GM12865 (cell line): ENCODE results near the gene GPR153.
A peak's percentile ranks its signal among the peaks of the same experiment; 100 is the strongest.

Experiments
- DNase-seq: peaks from one replicate; pipeline ENCODE4 v3.0.0; 2010; ENCODE audit warnings: low read depth
- H3K4me3 ChIP-seq: 2 replicates; pipeline ENCODE4 v1.5.1; 2011; ENCODE audit warnings: mild to moderate bottlenecking, low read depth, low read length, control low read depth
- CTCF ChIP-seq: IDR thresholded peaks from 2 replicates; pipeline ENCODE4 v1.5.1; 2011; ENCODE audit warnings: low read length, control low read depth, low read depth, inconsistent platforms; ENCODE audit not compliant: insufficient read depth; ENCODE audit errors: missing control alignments

The GPR153 gene

GRCh38 chr1:6245869-6246496, 14.9 kb downstream of the GPR153 start:
- peak overlapping the region; percentile 37 for H3K4me3 ChIP-seq
- no peak for TF ChIP-seq CTCF
- peak; percentile 63 for DNase-seq

- DNase-seq = peak; percentile 87
- peak overlapping the region; percentile 37 for H3K4me3 ChIP-seq
- TF ChIP-seq CTCF = peak; percentile 92
These were observed 15.6 kb downstream of the GPR153 start for GRCh38 chr1:6245086-6245868.

- no peak overlapping the region for H3K4me3 ChIP-seq
- TF ChIP-seq CTCF = no peak
- DNase-seq = no peak
These were observed 16.4 kb downstream of the GPR153 start for GRCh38 chr1:6244401-6245049.

- H3K4me3 ChIP-seq = no peak within 1 kb of the TSS
These were observed 16.9 kb downstream of the GPR153 start, which contains the start of gene HES3 for GRCh38 chr1:6243993-6244392. TSS of gene HES3 (plus strand) at chr1:6244179. CDS start at chr1:6244366, 187 bp downstream.

GRCh38 chr1:6243053-6243834, 17.7 kb downstream of the GPR153 start:
- TF ChIP-seq CTCF = no peak
- H3K4me3 ChIP-seq = no peak overlapping the region
- DNase-seq = no peak

More at GRCh38 chr1:6243993-6244392, 16.9 kb downstream of the GPR153 start, which contains the start of gene HES3:
- TF ChIP-seq CTCF = no peak
- no peak for DNase-seq

- TF ChIP-seq CTCF = no peak
- no peak for DNase-seq
- no peak overlapping the region for H3K4me3 ChIP-seq
These were observed 18.8 kb downstream of the GPR153 start for GRCh38 chr1:6241887-6242740.
